Loucy (cell line): ENCODE results near the gene SMARCAL1.

Experiments used
- H2AFZ ChIP-seq: fragments of 200-600 bp; sonication (generic); 2 replicates; pipeline ENCODE4 v1.6.0; 2016; ENCODE audit warnings: antibody characterized with exemption, mild to moderate bottlenecking, low read length, moderate library complexity
- H3F3A ChIP-seq: fragments of 200-600 bp; 2 replicates; pipeline ENCODE4 v1.6.0; 2016; ENCODE audit warnings: antibody characterized with exemption, low read depth, mild to moderate bottlenecking
- H3K27me3 ChIP-seq: fragments of 200-600 bp; sonication (generic); 2 replicates; pipeline ENCODE4 v1.6.1; 2014; ENCODE audit warnings: low read length, mild to moderate bottlenecking; ENCODE audit not compliant: insufficient read depth, poor library complexity, severe bottlenecking
- H3K36me3 ChIP-seq: fragments of 200-600 bp; sonication (generic); 2 replicates; pipeline ENCODE4 v1.6.1; 2016; ENCODE audit warnings: low read length; ENCODE audit not compliant: insufficient read depth
- H3K4me1 ChIP-seq: fragments of 200-600 bp; sonication (generic); 2 replicates; pipeline ENCODE4 v1.5.1; 2014; ENCODE audit warnings: low read length, mild to moderate bottlenecking; ENCODE audit not compliant: insufficient read depth, poor library complexity, severe bottlenecking
- H3K4me2 ChIP-seq: fragments of 200-600 bp; sonication (generic); 2 replicates; pipeline ENCODE4 v1.6.0; 2014; ENCODE audit warnings: antibody characterized with exemption, low read length, low read depth, mild to moderate bottlenecking; ENCODE audit not compliant: poor library complexity, severe bottlenecking
- H3K4me3 ChIP-seq: fragments of 200-600 bp; sonication (generic); 2 replicates; pipeline ENCODE4 v1.5.1; 2014; ENCODE audit warnings: low read length, mild to moderate bottlenecking, mixed read lengths; ENCODE audit not compliant: poor library complexity, severe bottlenecking
- H3K79me2 ChIP-seq: fragments of 200-600 bp; sonication (generic); 2 replicates; pipeline ENCODE4 v1.6.1; 2014; ENCODE audit warnings: low read length; ENCODE audit not compliant: insufficient read depth
- H3K9ac ChIP-seq: fragments of 200-600 bp; sonication (generic); 2 replicates; pipeline ENCODE4 v1.6.0; 2014; ENCODE audit warnings: mild to moderate bottlenecking, low read depth, low read length, moderate library complexity; ENCODE audit not compliant: poor library complexity, severe bottlenecking
- H3K9me2 ChIP-seq: fragments of 200-600 bp; sonication (generic); replicated peaks from 2 replicates; pipeline ENCODE4 v1.6.1; 2016; ENCODE audit warnings: low read depth, low read length, mixed read lengths
- H3K9me3 ChIP-seq: fragments of 200-600 bp; sonication (generic); 2 replicates; pipeline ENCODE4 v1.6.1; 2014; ENCODE audit warnings: mild to moderate bottlenecking, antibody characterized with exemption, low read length, low read depth; ENCODE audit not compliant: insufficient read depth
- H4K20me1 ChIP-seq: fragments of 200-600 bp; sonication (generic); 2 replicates; pipeline ENCODE4 v1.6.0; 2014; ENCODE audit warnings: antibody characterized with exemption, low read length, mild to moderate bottlenecking; ENCODE audit not compliant: insufficient read depth, poor library complexity, severe bottlenecking
- EZH2phosphoT487 ChIP-seq: fragments of 200-600 bp; IDR thresholded peaks from 2 replicates; pipeline ENCODE4 v1.6.1; 2018; ENCODE audit warnings: antibody characterized with exemption, mild to moderate bottlenecking, moderate library complexity, borderline replicate concordance
- TF ChIP-seq, protein P1 (sequence below): fragments of 200-600 bp; sonication (generic); conservative IDR thresholded peaks from 2 replicates; pipeline ENCODE4 v1.5.1; 2014; ENCODE audit warnings: mild to moderate bottlenecking, antibody characterized with exemption, low read length

Gene SMARCAL1

DNA sequence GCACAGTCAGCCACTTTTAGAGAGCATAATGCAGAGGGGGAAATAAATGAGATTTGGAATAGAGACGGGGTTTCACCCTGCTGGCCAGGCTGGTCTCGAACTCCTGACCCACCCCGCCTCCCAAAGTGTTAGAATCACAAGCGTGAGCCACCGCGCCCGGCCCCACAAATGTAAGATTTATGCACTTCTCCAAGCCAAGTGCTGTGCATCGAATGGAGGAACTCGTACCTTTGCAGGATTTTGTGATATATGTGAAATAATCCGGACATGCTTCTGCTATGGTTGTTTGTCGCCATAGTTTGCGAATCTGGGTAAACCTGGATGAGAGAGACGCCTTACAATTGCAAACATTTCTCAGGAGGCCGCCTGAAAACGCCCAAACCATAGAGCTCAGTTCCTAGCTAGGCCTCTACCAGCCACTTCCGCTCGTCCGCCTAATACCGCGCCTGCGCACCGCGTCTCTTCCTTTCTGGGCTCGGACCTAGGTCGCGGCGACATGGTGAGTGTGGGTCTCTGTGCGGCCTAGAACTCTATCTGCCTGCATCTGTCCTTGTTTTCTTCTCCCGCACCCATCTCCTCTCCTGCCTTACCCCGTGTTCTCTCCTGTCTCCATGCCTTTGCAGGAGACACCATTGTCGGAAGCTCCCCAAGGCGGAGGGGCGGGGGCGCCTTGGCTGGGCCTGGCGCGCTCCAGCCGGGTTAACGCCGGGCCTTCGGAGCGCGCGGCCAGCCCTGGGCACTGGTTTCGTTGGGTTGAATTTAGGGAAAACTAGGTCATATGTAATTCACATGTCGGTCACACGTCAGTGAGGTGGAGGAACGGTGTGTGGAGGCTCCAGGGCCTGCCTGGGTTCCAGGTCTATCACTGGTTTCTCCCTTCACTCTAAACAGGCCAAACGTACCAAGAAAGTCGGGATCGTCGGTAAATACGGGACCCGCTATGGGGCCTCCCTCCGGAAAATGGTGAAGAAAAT lies 86.4 kb downstream of the SMARCAL1 start, which contains the start of gene RPL37A:
TSS of gene RPL37A (plus strand) at position 466 of the 974 bp plus-strand sequence. CDS start at position 497, 31 bp downstream.
- Histone ChIP-seq H3K9me3 (no peaks in the 10 kb centered on the region), H4K20me1 (peaks cover 50% of the 10 kb centered on the region), H3K4me2 (peak within 1 kb of the TSS; percentile 97), H3K79me2 (peaks cover 65% of the 10 kb centered on the region), H3K4me1 (peaks cover 72% of the 10 kb centered on the region), H3F3A (no peaks in the 10 kb centered on the region; the same call in 1 of the 2 replicates), H3K9ac (peak within 1 kb of the TSS; percentile 99), H3K36me3 (peaks cover 47% of the 10 kb centered on the region), H3K9me2 (no peaks in the 10 kb centered on the region), H3K4me3 (peak within 1 kb of the TSS; percentile 90), H3K27me3 (peaks cover 12% of the 10 kb centered on the region), H2AFZ (peak within 1 kb of the TSS; percentile 75)
- TF ChIP-seq EZH2phosphoT487: no peak
- TF ChIP-seq, protein P1, sequence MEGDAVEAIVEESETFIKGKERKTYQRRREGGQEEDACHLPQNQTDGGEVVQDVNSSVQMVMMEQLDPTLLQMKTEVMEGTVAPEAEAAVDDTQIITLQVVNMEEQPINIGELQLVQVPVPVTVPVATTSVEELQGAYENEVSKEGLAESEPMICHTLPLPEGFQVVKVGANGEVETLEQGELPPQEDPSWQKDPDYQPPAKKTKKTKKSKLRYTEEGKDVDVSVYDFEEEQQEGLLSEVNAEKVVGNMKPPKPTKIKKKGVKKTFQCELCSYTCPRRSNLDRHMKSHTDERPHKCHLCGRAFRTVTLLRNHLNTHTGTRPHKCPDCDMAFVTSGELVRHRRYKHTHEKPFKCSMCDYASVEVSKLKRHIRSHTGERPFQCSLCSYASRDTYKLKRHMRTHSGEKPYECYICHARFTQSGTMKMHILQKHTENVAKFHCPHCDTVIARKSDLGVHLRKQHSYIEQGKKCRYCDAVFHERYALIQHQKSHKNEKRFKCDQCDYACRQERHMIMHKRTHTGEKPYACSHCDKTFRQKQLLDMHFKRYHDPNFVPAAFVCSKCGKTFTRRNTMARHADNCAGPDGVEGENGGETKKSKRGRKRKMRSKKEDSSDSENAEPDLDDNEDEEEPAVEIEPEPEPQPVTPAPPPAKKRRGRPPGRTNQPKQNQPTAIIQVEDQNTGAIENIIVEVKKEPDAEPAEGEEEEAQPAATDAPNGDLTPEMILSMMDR: no peak

DNA sequence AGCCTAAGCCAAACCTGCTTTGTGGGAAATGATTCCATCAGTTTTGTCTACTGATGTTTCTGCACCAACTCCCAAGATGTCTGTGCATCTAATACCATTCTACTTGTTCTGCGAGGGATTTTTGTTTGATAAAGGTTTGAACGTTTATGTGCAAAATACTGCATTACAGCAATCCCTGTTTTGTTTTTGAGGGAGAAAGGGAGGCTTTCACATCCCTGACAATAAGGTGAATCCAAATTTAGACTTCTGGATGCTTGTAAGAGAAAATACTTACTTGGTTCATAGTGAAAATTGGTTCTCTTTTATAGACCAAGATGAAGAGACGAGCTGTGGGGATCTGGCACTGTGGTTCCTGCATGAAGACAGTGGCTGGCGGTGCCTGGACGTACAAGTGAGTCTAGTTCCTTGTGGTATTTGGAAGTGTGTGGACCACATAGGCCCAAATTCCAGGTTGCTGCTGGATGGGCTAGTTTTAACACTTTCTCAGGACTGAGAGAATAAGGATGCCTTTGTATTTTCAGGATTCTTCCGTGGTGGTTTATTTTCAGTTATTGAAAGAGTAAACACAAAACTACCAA lies 87.4 kb downstream of the SMARCAL1 start:
- Histone ChIP-seq H3K4me3 (peak overlapping the region; percentile 90), H3K4me2 (peak overlapping the region; percentile 96), H3K4me1 (peaks cover 75% of the 10 kb centered on the region), H3K9me3 (no peaks in the 10 kb centered on the region), H3F3A (no peaks in the 10 kb centered on the region; the same call in 1 of the 2 replicates), H2AFZ (no peak overlapping the region), H3K79me2 (peaks cover 75% of the 10 kb centered on the region), H4K20me1 (peaks cover 60% of the 10 kb centered on the region), H3K36me3 (peaks cover 57% of the 10 kb centered on the region), H3K27me3 (peaks cover 12% of the 10 kb centered on the region), H3K9me2 (no peaks in the 10 kb centered on the region), H3K9ac (peak overlapping the region; percentile 99)
- TF ChIP-seq, protein P1: no peak
- no peak for TF ChIP-seq EZH2phosphoT487

DNA sequence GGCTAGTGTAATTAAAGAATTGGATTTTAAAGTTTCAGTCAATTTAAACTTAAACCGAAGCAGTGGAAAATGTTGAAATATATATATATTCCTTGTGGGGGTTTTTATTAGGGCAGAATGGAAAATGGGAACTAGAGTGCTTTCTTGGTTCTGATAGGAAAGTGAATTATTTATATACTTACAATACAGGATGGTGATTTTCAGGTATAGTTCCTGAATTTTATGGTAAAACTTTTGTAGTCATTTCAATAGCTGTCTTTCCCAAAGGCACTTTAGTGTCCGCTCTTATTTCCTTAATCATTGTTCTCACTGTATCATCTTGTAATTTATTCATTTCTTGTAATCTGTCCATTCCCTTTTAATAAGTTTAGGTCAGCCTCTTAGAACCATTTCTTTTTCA lies 88.3 kb downstream of the SMARCAL1 start:
- Histone ChIP-seq H3K27me3 (peaks cover 12% of the 10 kb centered on the region), H3K4me2 (peak overlapping the region; percentile 96), H2AFZ (no peak overlapping the region), H3K79me2 (peaks cover 84% of the 10 kb centered on the region), H3K9me2 (no peaks in the 10 kb centered on the region), H3K4me3 (peak overlapping the region; percentile 90), H3K36me3 (peaks cover 58% of the 10 kb centered on the region), H3K9me3 (no peaks in the 10 kb centered on the region), H3K9ac (peak overlapping the region; percentile 99), H3F3A (no peaks in the 10 kb centered on the region; the same call in 1 of the 2 replicates), H4K20me1 (peaks cover 66% of the 10 kb centered on the region), H3K4me1 (peaks cover 69% of the 10 kb centered on the region)
- TF ChIP-seq EZH2phosphoT487: no peak
- TF ChIP-seq, protein P1: no peak
